Kidney (tissue), 14 donors: ENCODE measurements around the gene ADGRA1. TPM values are rescaled to one million over a fixed set of nuclear protein-coding genes. Genes with fewer than 3 reads are reported as not detected.

ENCODE experiments used
- DNase-seq, 5 donors: peaks; one replicate each; pipeline ENCODE4 v3.0.0-alpha.2; 2013 to 2020
- FAIRE-seq: peaks from 2 replicates; lab custom pipeline; 2012; peaks lifted over from hg19 to GRCh38; lab: Jason Lieb, UNC
- H3K27ac ChIP-seq, 2 donors: one replicate each; pipeline ENCODE4 v1.7.0; 2013; ENCODE audit warnings: low read depth in 2 of 2, low read length in 2 of 2, inconsistent platforms in 1 of 2
- H3K27me3 ChIP-seq: one replicate; pipeline ENCODE4 v1.7.1; 2013; ENCODE audit warnings: low read length, inconsistent platforms; ENCODE audit not compliant: control insufficient read depth, insufficient read depth
- H3K36me3 ChIP-seq, 3 donors: one replicate each; pipeline versions ENCODE4 v1.7.0 to v1.7.1; 2013; ENCODE audit warnings: low read length in 3 of 3, control low read depth in 1 of 3, inconsistent platforms in 1 of 3; ENCODE audit not compliant: insufficient read depth in 3 of 3, control insufficient read depth in 2 of 3
- H3K4me1 ChIP-seq, 3 donors: one replicate each; pipeline versions ENCODE4 v1.7.0 to v1.7.1; 2013; ENCODE audit warnings: low read length in 3 of 3, inconsistent platforms in 1 of 3, low read depth in 1 of 3; ENCODE audit not compliant: control insufficient read depth in 2 of 3, insufficient read depth in 2 of 3
- H3K4me3 ChIP-seq, 3 donors: one replicate each; pipeline versions ENCODE4 v1.7.0 to v1.8.1; 2013; ENCODE audit warnings: low read length in 3 of 3, control low read depth in 1 of 3, inconsistent platforms in 1 of 3
- H3K9ac ChIP-seq, 3 donors: one replicate each; pipeline versions ENCODE4 v1.7.0 to v1.7.1; 2013; ENCODE audit warnings: low read length in 3 of 3, control low read depth in 1 of 3, inconsistent platforms in 1 of 3
- H3K9me3 ChIP-seq, 3 donors: one replicate each; pipeline versions ENCODE4 v1.7.0 to v1.7.1; 2013; ENCODE audit warnings: low read length in 3 of 3, control low read depth in 1 of 3, inconsistent platforms in 1 of 3; ENCODE audit not compliant: control insufficient read depth in 2 of 3, insufficient read depth in 1 of 3
- intact Hi-C: fragments of 100-400 bp; cut with DNase I; formaldehyde crosslinking; loops from one replicate; pipeline ENCODE4 v1.11.1; 2022
- polyA plus RNA-seq: library from polyadenylated mRNA; stranded (reverse); fragments of 350-450 nt; fragmentation: Illumina TruSeq; extraction: RNeasy Lipid Tissue Mini Kit (QIAGEN cat#74804); gene quantifications from one replicate; pipeline ENCODE4 v1.2.3, GENCODE V29; 2014; ENCODE audit warnings: low read depth, low replicate concordance; ENCODE audit not compliant: insufficient read depth
- total RNA-seq: library from RNA; stranded (reverse); fragmentation: NEBNext Ultra II Directional; extraction: Animal tissue kit (Norgen Biotek cat#: 25700); gene quantifications from one replicate; pipeline ENCODE4 v1.2.1, GENCODE V29; 2021
- TF ChIP-seq, protein P1 (sequence below): IDR thresholded peaks from 3 replicates; pipeline ENCODE4 v1.5.1; 2012; ENCODE audit warnings: mild to moderate bottlenecking, moderate library complexity, borderline replicate concordance; ENCODE audit not compliant: insufficient read depth; ENCODE audit errors: extremely low read depth
- donor health status: control.
- donor health status: control.
- donor health status: control.
- donor health status: control.
- donor health status: control.
- donor health status: DM: yes; HTN: yes; CAD: no.
- donor health status: Normal renal cell carcinoma (clear cell type).

The ADGRA1 gene
- total and polyA plus RNA-seq, 2 donors from 2014 or later: 0.91 to 1.1 TPM

- DNase-seq: peak in 4 of 5 donors; percentile 81 to 92 (median 85)
- no peak for FAIRE-seq
- no peaks in the 10 kb centered on the region for H3K9me3 ChIP-seq
- H3K27me3 ChIP-seq: no peaks in the 10 kb centered on the region
- H3K4me3 ChIP-seq: no peak overlapping the region
- no peak overlapping the region for H3K9ac ChIP-seq
- no peak overlapping the region for H3K27ac ChIP-seq
- no peaks in the 10 kb centered on the region for H3K36me3 ChIP-seq
- intact Hi-C loops: no loop called here
- TF ChIP-seq, protein P1, sequence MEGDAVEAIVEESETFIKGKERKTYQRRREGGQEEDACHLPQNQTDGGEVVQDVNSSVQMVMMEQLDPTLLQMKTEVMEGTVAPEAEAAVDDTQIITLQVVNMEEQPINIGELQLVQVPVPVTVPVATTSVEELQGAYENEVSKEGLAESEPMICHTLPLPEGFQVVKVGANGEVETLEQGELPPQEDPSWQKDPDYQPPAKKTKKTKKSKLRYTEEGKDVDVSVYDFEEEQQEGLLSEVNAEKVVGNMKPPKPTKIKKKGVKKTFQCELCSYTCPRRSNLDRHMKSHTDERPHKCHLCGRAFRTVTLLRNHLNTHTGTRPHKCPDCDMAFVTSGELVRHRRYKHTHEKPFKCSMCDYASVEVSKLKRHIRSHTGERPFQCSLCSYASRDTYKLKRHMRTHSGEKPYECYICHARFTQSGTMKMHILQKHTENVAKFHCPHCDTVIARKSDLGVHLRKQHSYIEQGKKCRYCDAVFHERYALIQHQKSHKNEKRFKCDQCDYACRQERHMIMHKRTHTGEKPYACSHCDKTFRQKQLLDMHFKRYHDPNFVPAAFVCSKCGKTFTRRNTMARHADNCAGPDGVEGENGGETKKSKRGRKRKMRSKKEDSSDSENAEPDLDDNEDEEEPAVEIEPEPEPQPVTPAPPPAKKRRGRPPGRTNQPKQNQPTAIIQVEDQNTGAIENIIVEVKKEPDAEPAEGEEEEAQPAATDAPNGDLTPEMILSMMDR: no peak
- H3K4me1 ChIP-seq: no peaks in the 10 kb centered on the region
Measured at GRCh38 chr10:133100706-133101415, 13.1 kb downstream of the ADGRA1 start.

- intact Hi-C loops: no loop called here
- TF ChIP-seq, protein P1: no peak
- FAIRE-seq: no peak
- no peak overlapping the region for H3K27ac ChIP-seq
- no peaks in the 10 kb centered on the region for H3K9me3 ChIP-seq
- no peak overlapping the region for H3K9ac ChIP-seq
- no peak overlapping the region for H3K4me3 ChIP-seq
- no peaks in the 10 kb centered on the region for H3K27me3 ChIP-seq
- H3K36me3 ChIP-seq: no peaks in the 10 kb centered on the region
- no peaks in the 10 kb centered on the region for H3K4me1 ChIP-seq
- peak in 1 of 5 donors; percentile 64 for DNase-seq
Measured at GRCh38 chr10:133101416-133101810, 13.7 kb downstream of the ADGRA1 start.

GRCh38 chr10:133102415-133103095, 14.8 kb downstream of the ADGRA1 start:
- intact Hi-C loops: no loop called here
- Histone ChIP-seq H3K4me1 (no peaks in the 10 kb centered on the region), H3K9ac (no peak overlapping the region), H3K9me3 (peaks cover 0 to 5% (median 0%) of the 10 kb centered on the region in 3 donors), H3K27me3 (no peaks in the 10 kb centered on the region), H3K27ac (no peak overlapping the region), H3K36me3 (no peaks in the 10 kb centered on the region), H3K4me3 (no peak overlapping the region)
- FAIRE-seq: no peak
- DNase-seq: peak in 1 of 5 donors; percentile 67
- TF ChIP-seq, protein P1: no peak
